Neural crest cell (in vitro differentiated cells): ENCODE measurements around the gene ITGBL1. TPM values are rescaled to one million over a fixed set of nuclear protein-coding genes. Genes with fewer than 3 reads are reported as not detected.

Experiments used
- DNase-seq: peaks from one replicate; pipeline ENCODE4 v3.0.0; 2021; ENCODE audit warnings: low read depth, mixed read lengths, low spot score
- H3K27ac Mint-ChIP-seq: one replicate; pipeline ENCODE4 v1.8.0; 2021; ENCODE audit warnings: mild to moderate bottlenecking, mixed read lengths; ENCODE audit not compliant: unreplicated experiment
- H3K27me3 Mint-ChIP-seq: 2 replicates; pipeline ENCODE4 v1.8.0; 2021; ENCODE audit warnings: low read depth, mild to moderate bottlenecking, mixed read lengths
- H3K36me3 Mint-ChIP-seq: 2 replicates; pipeline ENCODE4 v1.8.0; 2021; ENCODE audit warnings: low read depth, mild to moderate bottlenecking, mixed read lengths
- H3K4me1 Mint-ChIP-seq: 2 replicates; pipeline ENCODE4 v1.8.0; 2021; ENCODE audit warnings: mixed read lengths
- H3K4me3 Mint-ChIP-seq: one replicate; pipeline ENCODE4 v1.8.0; 2021; ENCODE audit warnings: mild to moderate bottlenecking, mixed read lengths
- H3K9me3 Mint-ChIP-seq: 2 replicates; pipeline ENCODE4 v1.8.0; 2021; ENCODE audit warnings: mixed read lengths
- CTCF ChIP-seq: fragments of 200-600 bp; sonication (generic); conservative IDR thresholded peaks from 2 replicates; pipeline ENCODE4 v1.5.0; 2021; ENCODE audit warnings: antibody characterized with exemption, mild to moderate bottlenecking
- total RNA-seq: library from RNA; stranded (reverse); gene quantifications from 2 replicates; pipeline ENCODE4 v1.2.1, GENCODE V29; 2021

ITGBL1 gene
- total RNA-seq, 1 donor from 2014 or later, result not detected

GRCh38 chr13:101624981-101625380 is 172.5 kb downstream of the ITGBL1 start:
- no peak for DNase-seq
- Mint-ChIP-seq H3K4me1 (peaks cover 16% of the 10 kb centered on the region), H3K36me3 (no peaks in the 10 kb centered on the region), H3K27me3 (no peaks in the 10 kb centered on the region), H3K27ac (no peak overlapping the region), H3K9me3 (no peaks in the 10 kb centered on the region), H3K4me3 (no peak overlapping the region)
- no peak for TF ChIP-seq CTCF

GRCh38 chr13:101626925-101627555 is 174.6 kb downstream of the ITGBL1 start:
- Mint-ChIP-seq H3K4me1 (peaks cover 12% of the 10 kb centered on the region), H3K36me3 (no peaks in the 10 kb centered on the region), H3K9me3 (no peaks in the 10 kb centered on the region), H3K4me3 (no peak overlapping the region), H3K27me3 (no peaks in the 10 kb centered on the region), H3K27ac (no peak overlapping the region)
- no peak for TF ChIP-seq CTCF
- no peak for DNase-seq

- Mint-ChIP-seq H3K27ac (no peak overlapping the region), H3K36me3 (no peaks in the 10 kb centered on the region), H3K27me3 (no peaks in the 10 kb centered on the region), H3K4me1 (peaks cover 12% of the 10 kb centered on the region), H3K4me3 (no peak overlapping the region), H3K9me3 (no peaks in the 10 kb centered on the region)
- TF ChIP-seq CTCF, result no peak
- DNase-seq, result no peak
These were observed 175.1 kb downstream of the ITGBL1 start for GRCh38 chr13:101627556-101627943.

GRCh38 chr13:101628900-101629299 is 176.4 kb downstream of the ITGBL1 start:
- H3K27ac Mint-ChIP-seq, result no peak overlapping the region
- no peak for DNase-seq
- H3K36me3 Mint-ChIP-seq, result no peaks in the 10 kb centered on the region
- H3K27me3 Mint-ChIP-seq, result no peaks in the 10 kb centered on the region
- TF ChIP-seq CTCF, result no peak
- peaks cover 7% of the 10 kb centered on the region for H3K4me1 Mint-ChIP-seq
- H3K4me3 Mint-ChIP-seq, result no peak overlapping the region
- no peaks in the 10 kb centered on the region for H3K9me3 Mint-ChIP-seq

GRCh38 chr13:101631395-101631794 is 178.9 kb downstream of the ITGBL1 start:
- Mint-ChIP-seq H3K9me3 (no peaks in the 10 kb centered on the region), H3K27ac (no peak overlapping the region), H3K4me1 (no peaks in the 10 kb centered on the region), H3K36me3 (no peaks in the 10 kb centered on the region), H3K4me3 (no peak overlapping the region), H3K27me3 (no peaks in the 10 kb centered on the region)
- TF ChIP-seq CTCF, result no peak
- DNase-seq, result no peak
